Thoracic aorta (tissue), 2 donors: Measurements from ENCODE around the gene NMT2. TPM values are rescaled to one million over a fixed set of nuclear protein-coding genes. Genes with fewer than 3 reads are reported as not detected.

ENCODE experiments used
- ATAC-seq: fragments of 150-250 bp; one replicate; pipeline ENCODE4 v1.8.0; 2017; ENCODE audit warnings: low read depth; ENCODE audit not compliant: insufficient number of reproducible peaks, low FRiP score
- DNase-seq: peaks from one replicate; pipeline ENCODE4 v3.0.0-alpha.2; 2020; ENCODE audit warnings: low spot score
- H3K27ac ChIP-seq, 2 donors: fragments of 200-600 bp; sonication (generic); 1 replicate in 1 of 2; 2 replicates in 1 of 2; pipeline ENCODE4 v1.5.1; 2016; ENCODE audit warnings: mild to moderate bottlenecking in 2 of 2, moderate library complexity in 2 of 2
- H3K27me3 ChIP-seq: fragments of 200-600 bp; sonication (generic); replicated peaks from 2 replicates; pipeline ENCODE4 v1.6.0; 2016; ENCODE audit warnings: mild to moderate bottlenecking; ENCODE audit not compliant: insufficient read depth
- H3K36me3 ChIP-seq: fragments of 200-600 bp; sonication (generic); one replicate; pipeline ENCODE4 v1.5.1; 2016
- H3K4me1 ChIP-seq, 2 donors: fragments of 200-600 bp; sonication (generic); 1 replicate in 1 of 2; 2 replicates in 1 of 2; pipeline versions ENCODE4 v1.5.1 to v1.6.0; 2016; ENCODE audit warnings: low read depth in 2 of 2, mild to moderate bottlenecking in 1 of 2; ENCODE audit not compliant: control insufficient read depth in 1 of 2
- H3K4me3 ChIP-seq: fragments of 200-600 bp; sonication (generic); 2 replicates; pipeline ENCODE4 v1.5.1; 2016; ENCODE audit warnings: mild to moderate bottlenecking
- H3K9me3 ChIP-seq: fragments of 200-600 bp; sonication (generic); 2 replicates; pipeline ENCODE4 v1.5.1; 2016
- total RNA-seq, 2 donors: library from RNA; depleted of rRNA; stranded (reverse); fragments of >200 nt; gene quantifications; one replicate each; pipeline versions ENCODE4 v1.1.0 to v1.2.3, GENCODE V29; 2016
- TF ChIP-seq, protein P1 (sequence below): fragments of 200-600 bp; sonication (generic); IDR thresholded peaks from one replicate; pipeline ENCODE4 v1.5.1; 2019; ENCODE audit warnings: antibody characterized with exemption

Gene NMT2
- total RNA-seq, 2 donors from 2014 or later = 15.0 to 18.7 TPM

GRCh38 chr10:15083674-15084501 is 84.6 kb downstream of the NMT2 start:
- Histone ChIP-seq H3K4me1 (peaks cover 3 to 20% of the 10 kb centered on the region in 2 donors), H3K36me3 (no peaks in the 10 kb centered on the region), H3K9me3 (no peaks in the 10 kb centered on the region), H3K4me3 (peak overlapping the region; percentile 75), H3K27ac (peak overlapping the region; percentile 21 to 31), H3K27me3 (no peaks in the 10 kb centered on the region)
- TF ChIP-seq, protein P1, sequence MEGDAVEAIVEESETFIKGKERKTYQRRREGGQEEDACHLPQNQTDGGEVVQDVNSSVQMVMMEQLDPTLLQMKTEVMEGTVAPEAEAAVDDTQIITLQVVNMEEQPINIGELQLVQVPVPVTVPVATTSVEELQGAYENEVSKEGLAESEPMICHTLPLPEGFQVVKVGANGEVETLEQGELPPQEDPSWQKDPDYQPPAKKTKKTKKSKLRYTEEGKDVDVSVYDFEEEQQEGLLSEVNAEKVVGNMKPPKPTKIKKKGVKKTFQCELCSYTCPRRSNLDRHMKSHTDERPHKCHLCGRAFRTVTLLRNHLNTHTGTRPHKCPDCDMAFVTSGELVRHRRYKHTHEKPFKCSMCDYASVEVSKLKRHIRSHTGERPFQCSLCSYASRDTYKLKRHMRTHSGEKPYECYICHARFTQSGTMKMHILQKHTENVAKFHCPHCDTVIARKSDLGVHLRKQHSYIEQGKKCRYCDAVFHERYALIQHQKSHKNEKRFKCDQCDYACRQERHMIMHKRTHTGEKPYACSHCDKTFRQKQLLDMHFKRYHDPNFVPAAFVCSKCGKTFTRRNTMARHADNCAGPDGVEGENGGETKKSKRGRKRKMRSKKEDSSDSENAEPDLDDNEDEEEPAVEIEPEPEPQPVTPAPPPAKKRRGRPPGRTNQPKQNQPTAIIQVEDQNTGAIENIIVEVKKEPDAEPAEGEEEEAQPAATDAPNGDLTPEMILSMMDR = no peak
- no peak for ATAC-seq
- no peak for DNase-seq

DNA sequence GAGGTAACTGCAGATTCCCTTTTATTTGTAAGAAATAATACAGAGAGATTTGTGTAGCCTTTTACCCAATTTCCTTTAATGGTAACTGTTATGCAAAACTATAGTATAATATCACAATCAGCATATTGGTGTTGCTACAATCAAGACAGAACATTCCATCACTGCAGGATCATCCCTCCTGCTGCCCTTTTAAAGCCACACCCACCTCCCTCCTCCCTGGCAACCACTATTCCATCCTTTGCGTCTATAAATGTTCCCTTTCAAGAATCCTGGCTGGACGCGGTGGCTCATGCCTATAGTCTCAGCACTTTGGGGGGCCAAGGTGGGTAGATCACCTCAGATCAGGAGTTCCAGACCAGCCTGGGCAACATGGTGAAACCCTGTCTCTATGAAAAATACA is 93.1 kb downstream of the NMT2 start:
- DNase-seq = no peak
- Histone ChIP-seq H3K27me3 (no peaks in the 10 kb centered on the region), H3K36me3 (no peaks in the 10 kb centered on the region), H3K27ac (no peak overlapping the region), H3K4me1 (no peaks in the 10 kb centered on the region), H3K9me3 (no peaks in the 10 kb centered on the region), H3K4me3 (no peak overlapping the region)
- no peak for ATAC-seq
- TF ChIP-seq, protein P1 = no peak

DNA sequence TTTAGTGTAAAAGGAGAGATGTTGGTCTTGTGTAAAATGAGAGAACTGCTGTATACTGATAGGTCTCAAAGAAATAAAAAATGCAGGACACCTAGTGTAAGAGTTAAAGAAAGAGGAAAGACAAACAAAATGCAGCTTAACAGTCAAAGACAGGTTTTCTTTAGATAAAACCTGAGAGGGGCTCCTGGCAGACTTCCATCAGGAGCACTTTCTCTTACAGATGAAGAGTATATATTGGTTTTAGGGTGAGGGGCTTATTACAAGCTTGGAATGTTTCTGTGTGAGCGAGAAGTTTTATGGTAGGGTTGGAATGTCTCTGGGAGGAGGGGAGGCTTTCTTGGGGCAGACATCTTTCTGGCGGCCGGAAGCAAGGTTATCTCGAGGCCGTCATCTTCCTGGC is 96.1 kb downstream of the NMT2 start:
- TF ChIP-seq, protein P1 = no peak
- DNase-seq (no peak), ATAC-seq (no peak)

GRCh38 chr10:15069230-15069629 is 99.3 kb downstream of the NMT2 start:
- peaks cover 5% of the 10 kb centered on the region for H3K9me3 ChIP-seq
- H3K27me3 ChIP-seq = no peaks in the 10 kb centered on the region
- TF ChIP-seq, protein P1 = no peak
- H3K4me1 ChIP-seq = no peaks in the 10 kb centered on the region
- H3K4me3 ChIP-seq = no peak overlapping the region
- ATAC-seq = no peak
- H3K27ac ChIP-seq = no peak overlapping the region
- DNase-seq = no peak
- no peaks in the 10 kb centered on the region for H3K36me3 ChIP-seq

More for the DNA sequence above, 96.1 kb downstream of the NMT2 start:
- Histone ChIP-seq H3K9me3 (no peaks in the 10 kb centered on the region), H3K27ac (no peak overlapping the region), H3K27me3 (no peaks in the 10 kb centered on the region), H3K4me3 (no peak overlapping the region), H3K36me3 (no peaks in the 10 kb centered on the region), H3K4me1 (no peaks in the 10 kb centered on the region)

DNA sequence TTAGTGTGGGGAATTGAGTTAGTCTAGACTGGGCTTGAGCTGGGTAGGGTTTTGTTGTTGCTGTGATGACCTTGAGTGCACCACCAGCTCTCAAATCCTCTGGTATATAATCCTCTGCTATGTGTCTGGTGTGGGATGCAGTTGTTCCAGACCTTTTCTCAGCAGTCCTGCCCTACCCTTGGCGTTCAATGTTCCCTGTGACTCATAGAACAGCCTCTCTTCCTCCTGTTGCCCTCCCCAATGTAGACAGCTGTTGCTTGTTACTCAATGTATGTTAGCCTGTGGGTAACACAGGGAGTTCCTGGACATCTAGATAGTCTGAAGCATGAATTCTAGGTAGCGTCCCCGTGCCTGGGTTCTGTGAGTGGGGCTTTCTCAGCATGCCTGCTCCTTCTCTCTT is 99.7 kb downstream of the NMT2 start:
- peaks cover 5% of the 10 kb centered on the region for H3K9me3 ChIP-seq
- H3K4me1 ChIP-seq = no peaks in the 10 kb centered on the region
- ATAC-seq (no peak), DNase-seq (no peak)
- TF ChIP-seq, protein P1 = no peak
- no peaks in the 10 kb centered on the region for H3K36me3 ChIP-seq
- H3K27me3 ChIP-seq = no peaks in the 10 kb centered on the region
- H3K27ac ChIP-seq = no peak overlapping the region
- H3K4me3 ChIP-seq = no peak overlapping the region
